Tibial artery (tissue), 4 donors: ENCODE results near the gene INMT.
A peak's percentile ranks its signal among the peaks of the same experiment; 100 is the strongest.

ENCODE experiments used
- DNase-seq, 2 donors: peaks; one replicate each; pipeline ENCODE4 v3.0.0-alpha.2; 2019
- H3K27ac ChIP-seq, 2 donors: fragments of 200-600 bp; sonication (generic) in 1 of 2; 1 replicate in 1 of 2; 2 replicates in 1 of 2; pipeline ENCODE4 v1.5.1; 2018 to 2019; ENCODE audit warnings: mild to moderate bottlenecking in 1 of 2
- H3K27me3 ChIP-seq, 2 donors: fragments of 200-600 bp; sonication (generic) in 1 of 2; one replicate each; pipeline versions ENCODE4 v1.5.1 to v1.6.0; 2016 to 2019
- H3K36me3 ChIP-seq, 3 donors: fragments of 200-600 bp; sonication (generic) in 2 of 3; one replicate each; pipeline ENCODE4 v1.5.1; 2016 to 2019; ENCODE audit warnings: mild to moderate bottlenecking in 2 of 3
- H3K4me1 ChIP-seq, 4 donors: fragments of 200-600 bp; sonication (generic) in 2 of 4; 1 replicate in 3 of 4; 2 replicates in 1 of 4; pipeline ENCODE4 v1.5.1; 2016 to 2019
- H3K4me3 ChIP-seq, 2 donors: fragments of 200-600 bp; sonication (generic) in 1 of 2; 1 replicate in 1 of 2; 2 replicates in 1 of 2; pipeline ENCODE4 v1.5.1; 2018 to 2019; ENCODE audit warnings: mild to moderate bottlenecking in 2 of 2
- H3K9me3 ChIP-seq, 3 donors: fragments of 200-600 bp; sonication (generic) in 1 of 3; one replicate each; pipeline ENCODE4 v1.5.1; 2016 to 2019
- CTCF ChIP-seq, 2 experiments: fragments of 200-600 bp in 1 of 2; fragments of 450-650 bp in 1 of 2; IDR thresholded peaks; one replicate each; pipeline ENCODE4 v1.5.1; 2017 to 2019; ENCODE audit warnings: antibody characterized with exemption in 2 of 2, mild to moderate bottlenecking in 1 of 2, moderate library complexity in 1 of 2
- intact Hi-C: fragments of 100-400 bp; cut with DNase I; formaldehyde crosslinking; loops from one replicate; pipeline ENCODE4 v1.15.0; 2023; ENCODE audit warnings: low total_unique reads

INMT gene

GRCh38 chr7:30799206-30799975 lies 47.5 kb downstream of the INMT start:
- intact Hi-C loops, result loop anchor here (2.0 kb wide), 1 partner anchor 325 kb away; no protein-coding TSS in a partner anchor
- peaks cover 0 to 8% (median 0%) of the 10 kb centered on the region in 3 donors for H3K36me3 ChIP-seq
- peak; percentile 83 to 89 for DNase-seq
- no peak overlapping the region for H3K4me3 ChIP-seq
- TF ChIP-seq CTCF (IDR thresholded peaks at IDR 0.05), result no peak
- H3K27me3 ChIP-seq, result no peaks in the 10 kb centered on the region
- H3K4me1 ChIP-seq, result peaks cover 8 to 80% (median 62%) of the 10 kb centered on the region in 4 donors
- H3K27ac ChIP-seq, result peak overlapping the region; percentile 56 to 60
- no peaks in the 10 kb centered on the region for H3K9me3 ChIP-seq

- no peak for DNase-seq
- Histone ChIP-seq H3K4me1 (peaks cover 8 to 84% (median 69%) of the 10 kb centered on the region in 4 donors), H3K27me3 (no peaks in the 10 kb centered on the region), H3K9me3 (no peaks in the 10 kb centered on the region), H3K27ac (peak overlapping the region; percentile 56 to 60), H3K36me3 (peaks cover 0 to 8% (median 0%) of the 10 kb centered on the region in 3 donors), H3K4me3 (no peak overlapping the region)
- intact Hi-C loops, result loop anchor here (2.0 to 5.0 kb wide), 3 partner anchors 107 to 325 kb away; no protein-coding TSS in a partner anchor
- no peak for TF ChIP-seq CTCF (IDR thresholded peaks at IDR 0.05)
These were observed 48.2 kb downstream of the INMT start for GRCh38 chr7:30799976-30800661.

DNA sequence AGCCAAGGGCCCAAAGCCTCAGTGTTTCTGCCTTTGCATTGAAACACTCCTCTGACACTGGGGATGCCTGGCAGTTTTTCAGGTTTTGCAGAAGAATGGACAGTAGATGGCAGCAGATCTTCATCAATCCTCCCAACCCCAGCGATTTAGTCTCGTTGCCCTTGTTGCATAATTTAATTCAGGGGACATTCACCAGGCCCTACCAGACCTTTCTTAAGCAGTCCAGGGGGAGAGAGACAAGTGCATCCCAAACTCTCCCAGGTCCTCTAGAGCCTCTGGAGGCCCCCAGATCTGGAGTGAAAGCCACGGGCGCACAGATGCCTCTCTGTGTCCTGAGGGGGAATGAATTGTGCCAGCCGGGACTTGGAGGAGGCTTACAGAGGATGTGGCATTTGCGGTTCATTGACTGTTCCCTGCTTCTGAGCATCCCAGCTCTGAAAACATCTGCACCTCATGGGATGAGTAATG lies 48.9 kb downstream of the INMT start:
- Histone ChIP-seq H3K4me3 (no peak overlapping the region), H3K4me1 (peaks cover 8 to 84% (median 72%) of the 10 kb centered on the region in 4 donors), H3K36me3 (peaks cover 0 to 8% (median 0%) of the 10 kb centered on the region in 3 donors), H3K9me3 (no peaks in the 10 kb centered on the region), H3K27ac (peak overlapping the region; percentile 56 to 60), H3K27me3 (no peaks in the 10 kb centered on the region)
- DNase-seq, result peak; percentile 74 to 82
- peak; percentile 73 to 85 for TF ChIP-seq CTCF (IDR thresholded peaks at IDR 0.05)
- intact Hi-C loops, result loop anchor here (5.0 kb wide), 2 partner anchors 106 to 176 kb away; no protein-coding TSS in a partner anchor

DNA sequence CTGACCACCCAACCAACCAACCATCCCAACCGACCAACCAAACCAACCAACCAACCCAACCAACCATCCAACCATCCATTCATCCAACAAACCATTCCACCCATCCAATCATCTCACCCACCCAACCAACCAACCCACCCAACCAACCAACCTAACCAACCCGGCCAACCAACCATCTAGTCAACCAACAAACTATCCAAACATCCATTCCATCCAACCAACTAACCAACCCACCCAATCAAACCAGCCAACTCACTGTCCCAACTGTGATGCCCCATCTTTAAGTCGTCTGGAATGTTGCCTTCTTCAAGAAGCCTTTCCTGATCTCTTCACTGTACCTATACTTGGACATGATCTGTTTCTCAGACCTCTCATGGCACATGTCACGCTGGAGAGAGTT lies 50.9 kb downstream of the INMT start:
- H3K4me1 ChIP-seq, result peaks cover 8 to 79% (median 65%) of the 10 kb centered on the region in 4 donors
- no peak overlapping the region for H3K4me3 ChIP-seq
- H3K27me3 ChIP-seq, result no peaks in the 10 kb centered on the region
- no peaks in the 10 kb centered on the region for H3K9me3 ChIP-seq
- intact Hi-C loops, result loop anchor here (5.0 kb wide), 2 partner anchors 104 to 174 kb away; no protein-coding TSS in a partner anchor
- peak overlapping the region in 1 of 2 donors; percentile 74 for H3K27ac ChIP-seq
- peaks cover 0 to 8% (median 0%) of the 10 kb centered on the region in 3 donors for H3K36me3 ChIP-seq
- no peak for DNase-seq
- no peak for TF ChIP-seq CTCF (IDR thresholded peaks at IDR 0.05)

DNA sequence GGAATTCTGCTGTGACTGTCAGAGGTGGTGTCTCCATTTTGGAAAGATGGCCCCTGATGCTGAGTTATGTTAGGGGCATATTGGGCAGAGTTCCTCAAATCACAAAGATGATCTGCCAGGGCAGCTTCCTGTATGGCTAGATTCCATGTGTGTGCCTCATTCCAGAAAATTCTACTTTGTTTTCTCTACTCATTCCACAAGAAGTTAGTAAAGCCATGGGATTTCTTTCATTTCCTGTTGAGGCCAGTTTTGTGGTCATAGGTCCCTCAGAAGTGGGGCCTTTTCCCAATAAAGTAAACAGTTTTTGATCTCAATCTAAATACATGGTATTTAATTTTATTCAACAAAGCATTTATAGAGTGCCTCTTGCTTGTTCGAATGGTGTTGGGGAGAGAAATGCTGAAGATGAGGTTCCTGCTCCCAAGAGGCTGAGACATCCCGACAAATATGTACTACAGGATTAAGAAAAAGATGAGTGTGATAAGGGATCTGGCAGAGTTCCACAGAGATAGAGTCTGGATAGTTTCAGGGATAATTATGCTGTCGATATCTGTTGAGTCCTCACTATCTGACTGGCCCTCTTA lies 52.2 kb downstream of the INMT start:
- no peak for TF ChIP-seq CTCF (IDR thresholded peaks at IDR 0.05)
- H3K4me1 ChIP-seq, result peaks cover 2 to 68% (median 59%) of the 10 kb centered on the region in 4 donors
- H3K27me3 ChIP-seq, result no peaks in the 10 kb centered on the region
- H3K4me3 ChIP-seq, result no peak overlapping the region
- H3K9me3 ChIP-seq, result no peaks in the 10 kb centered on the region
- intact Hi-C loops, result loop anchor here (5.0 kb wide), 2 partner anchors 103 to 173 kb away; no protein-coding TSS in a partner anchor
- no peaks in the 10 kb centered on the region for H3K36me3 ChIP-seq
- H3K27ac ChIP-seq, result peak overlapping the region; percentile 71 to 74
- no peak for DNase-seq
